Upper lobe of left lung (tissue), 6 donors: ENCODE data around the gene CDKN1B. TPM values are rescaled to one million over a fixed set of nuclear protein-coding genes. Genes with fewer than 3 reads are reported as not detected.

ENCODE experiments used
- ATAC-seq, 2 donors: fragments of 200-7000 bp; cut with Tn5 transposase; one replicate each; pipeline ENCODE4 v1.9.1; 2022; ENCODE audit warnings: mild to moderate bottlenecking in 2 of 2, moderate library complexity in 2 of 2; ENCODE audit not compliant: low FRiP score in 2 of 2
- DNase-seq, 2 donors: peaks; one replicate each; pipeline ENCODE4 v3.0.0-alpha.2; 2019 to 2020
- H3K27ac ChIP-seq, 4 donors: fragments of 200-600 bp; sonication (generic); one replicate each; pipeline ENCODE4 v1.5.1; 2016 to 2019
- H3K27me3 ChIP-seq, 4 donors: fragments of 200-600 bp; sonication (generic); one replicate each; pipeline ENCODE4 v1.5.1; 2017 to 2019
- H3K36me3 ChIP-seq, 4 donors: fragments of 200-600 bp; sonication (generic); one replicate each; pipeline ENCODE4 v1.5.1; 2016 to 2019
- H3K4me1 ChIP-seq, 4 donors: fragments of 200-600 bp; sonication (generic); one replicate each; pipeline ENCODE4 v1.5.1; 2018 to 2019
- H3K4me3 ChIP-seq, 4 donors: fragments of 200-600 bp; sonication (generic); one replicate each; pipeline ENCODE4 v1.5.1; 2017 to 2019; ENCODE audit warnings: mild to moderate bottlenecking in 2 of 4, moderate library complexity in 1 of 4
- H3K9me3 ChIP-seq, 4 donors: fragments of 200-600 bp; sonication (generic); one replicate each; pipeline ENCODE4 v1.5.1; 2018 to 2019
- EP300 ChIP-seq, 4 donors: sonication (generic); formaldehyde crosslinking; IDR thresholded peaks; one replicate each; pipeline ENCODE4 v1.5.1; 2017; ENCODE audit warnings: antibody characterized with exemption in 4 of 4, control low read depth in 2 of 4
- POLR2A ChIP-seq, 4 donors: fragments of 450-650 bp; IDR thresholded peaks; one replicate each; pipeline ENCODE4 v1.5.1; 2016 to 2017; ENCODE audit warnings: antibody characterized with exemption in 4 of 4, mild to moderate bottlenecking in 2 of 4
- POLR2AphosphoS5 ChIP-seq, 2 donors: sonication (generic); formaldehyde crosslinking; IDR thresholded peaks; one replicate each; pipeline ENCODE4 v1.5.1; 2017; ENCODE audit warnings: antibody characterized with exemption in 2 of 2
- WGBS, 2 donors: methylation state at CpG; one replicate each; pipeline ENCODE4 v1.1.5; 2017 to 2018; 5-methylcytosine and 5-hydroxymethylcytosine counted together
- total RNA-seq, 6 donors: library from RNA; depleted of rRNA in 4 of 6; stranded (reverse); fragments of >200 nt in 4 of 6; gene quantifications; one replicate each; pipeline versions ENCODE4 v1.1.0 to v1.2.1, GENCODE V29; 2016 to 2021
- TF ChIP-seq, protein P1 (sequence below), 6 experiments: fragments of 450-650 bp in 4 of 6; fragments of 200-600 bp in 2 of 6; sonication (generic) in 2 of 6; IDR thresholded peaks; one replicate each; pipeline ENCODE4 v1.5.1; 2016 to 2019; ENCODE audit warnings: antibody characterized with exemption in 6 of 6
- donor health status: DM: no; HTN: no; CAD: no; lungs with moderate emphysema.
- donor health status: DM: no; HTN: yes; CAD: no; lungs with severe emphysema.

Gene CDKN1B
- total RNA-seq, 6 donors from 2014 or later, result 42.1 to 85.5 (median 72.3) TPM

DNA sequence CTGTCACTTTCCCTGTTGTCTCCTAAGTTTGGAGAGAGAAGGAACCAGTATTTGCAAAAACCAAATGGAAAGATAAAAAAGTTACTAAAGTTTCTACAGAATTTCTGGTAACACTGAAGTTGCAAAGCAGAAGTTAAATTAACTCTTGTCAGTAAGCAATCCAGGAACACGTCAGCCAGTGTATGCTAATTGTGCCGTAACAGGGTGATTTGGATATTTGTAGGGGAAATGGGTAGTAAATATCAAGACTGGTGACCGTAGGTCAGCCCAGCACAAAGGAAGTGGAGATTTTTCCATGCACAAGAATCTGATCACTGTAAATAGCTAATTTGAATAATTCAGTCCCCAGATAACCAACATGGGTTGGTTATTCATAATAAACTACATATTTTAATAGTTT lies 2.3 kb downstream of the CDKN1B start:
- ATAC-seq (no peak), DNase-seq (peak in 1 of 2 donors; percentile 40)
- 2 to 5% methylated on average over 3 of the region's 3 CpGs for WGBS, 2 donors
- Histone ChIP-seq H3K4me1 (peaks cover 44 to 53% (median 48%) of the 10 kb centered on the region in 4 donors), H3K9me3 (no peaks in the 10 kb centered on the region), H3K4me3 (peak overlapping the region; percentile 61 to 99 (median 82)), H3K27me3 (no peaks in the 10 kb centered on the region), H3K27ac (peak overlapping the region; percentile 98 to 100 (median 100)), H3K36me3 (peaks cover 0 to 33% (median 0%) of the 10 kb centered on the region in 4 donors)
- TF ChIP-seq, protein P1, sequence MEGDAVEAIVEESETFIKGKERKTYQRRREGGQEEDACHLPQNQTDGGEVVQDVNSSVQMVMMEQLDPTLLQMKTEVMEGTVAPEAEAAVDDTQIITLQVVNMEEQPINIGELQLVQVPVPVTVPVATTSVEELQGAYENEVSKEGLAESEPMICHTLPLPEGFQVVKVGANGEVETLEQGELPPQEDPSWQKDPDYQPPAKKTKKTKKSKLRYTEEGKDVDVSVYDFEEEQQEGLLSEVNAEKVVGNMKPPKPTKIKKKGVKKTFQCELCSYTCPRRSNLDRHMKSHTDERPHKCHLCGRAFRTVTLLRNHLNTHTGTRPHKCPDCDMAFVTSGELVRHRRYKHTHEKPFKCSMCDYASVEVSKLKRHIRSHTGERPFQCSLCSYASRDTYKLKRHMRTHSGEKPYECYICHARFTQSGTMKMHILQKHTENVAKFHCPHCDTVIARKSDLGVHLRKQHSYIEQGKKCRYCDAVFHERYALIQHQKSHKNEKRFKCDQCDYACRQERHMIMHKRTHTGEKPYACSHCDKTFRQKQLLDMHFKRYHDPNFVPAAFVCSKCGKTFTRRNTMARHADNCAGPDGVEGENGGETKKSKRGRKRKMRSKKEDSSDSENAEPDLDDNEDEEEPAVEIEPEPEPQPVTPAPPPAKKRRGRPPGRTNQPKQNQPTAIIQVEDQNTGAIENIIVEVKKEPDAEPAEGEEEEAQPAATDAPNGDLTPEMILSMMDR (IDR thresholded peaks at IDR 0.05), result no peak
- TF ChIP-seq POLR2A (IDR thresholded peaks at IDR 0.05) (peak in 1 of 4 donors; percentile 62), POLR2AphosphoS5 (IDR thresholded peaks at IDR 0.05) (no peak), EP300 (IDR thresholded peaks at IDR 0.05) (no peak)

DNA sequence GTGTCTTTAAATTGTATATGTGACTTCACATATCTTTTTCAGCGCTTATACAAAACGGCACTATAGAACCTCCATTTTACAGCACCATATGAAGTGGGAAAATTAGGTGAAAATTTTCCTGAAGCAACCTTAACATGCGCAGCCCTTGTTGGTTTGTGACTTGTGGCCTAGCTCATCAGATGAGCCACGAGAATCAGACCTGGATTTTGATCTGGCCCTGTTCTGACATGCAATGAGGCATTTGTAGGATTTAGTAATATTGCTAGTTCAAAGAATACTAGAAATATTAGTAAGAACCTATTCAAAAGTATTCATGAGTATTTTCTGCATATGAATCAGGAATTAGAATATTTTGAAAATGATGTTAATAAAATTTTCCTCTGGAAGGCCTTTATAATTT lies 2.9 kb downstream of the CDKN1B start:
- ATAC-seq, result no peak
- no peak for TF ChIP-seq POLR2AphosphoS5 (IDR thresholded peaks at IDR 0.05)
- TF ChIP-seq EP300 (IDR thresholded peaks at IDR 0.05), result no peak
- TF ChIP-seq POLR2A (IDR thresholded peaks at IDR 0.05), result no peak
- H3K4me1 ChIP-seq, result peaks cover 41 to 49% (median 43%) of the 10 kb centered on the region in 4 donors

DNA sequence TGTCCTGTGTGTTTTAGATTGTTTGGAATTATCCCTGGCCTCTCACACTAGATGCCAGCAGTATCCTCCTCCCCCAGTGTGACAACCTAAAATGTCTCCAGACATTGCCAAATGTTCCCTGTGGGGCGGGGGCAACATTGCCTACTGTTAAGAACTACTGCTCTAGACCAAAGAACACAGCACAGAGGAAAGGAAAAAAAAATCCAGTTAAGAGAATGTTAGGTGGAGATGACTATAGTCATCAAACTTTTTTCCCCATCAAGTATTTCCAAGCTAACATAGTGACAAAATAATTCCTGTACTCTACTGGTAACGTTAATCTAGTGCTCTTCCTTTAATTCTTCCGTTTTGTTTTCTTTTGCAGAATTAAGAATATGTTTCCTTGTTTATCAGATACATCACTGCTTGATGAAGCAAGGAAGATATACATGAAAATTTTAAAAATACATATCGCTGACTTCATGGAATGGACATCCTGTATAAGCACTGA lies 3.5 kb downstream of the CDKN1B start:
- 29 to 34% methylated on average over 4 of the region's 4 CpGs for WGBS, 2 donors
- Histone ChIP-seq H3K27ac (peak overlapping the region; percentile 98 to 100 (median 100)), H3K4me3 (peak overlapping the region in 1 of 4 donors; percentile 92), H3K36me3 (peaks cover 0 to 33% (median 0%) of the 10 kb centered on the region in 4 donors), H3K9me3 (no peaks in the 10 kb centered on the region), H3K27me3 (no peaks in the 10 kb centered on the region), H3K4me1 (peaks cover 34 to 42% (median 36%) of the 10 kb centered on the region in 4 donors)
- ATAC-seq (no peak), DNase-seq (no peak)
- TF ChIP-seq POLR2A (IDR thresholded peaks at IDR 0.05) (no peak), EP300 (IDR thresholded peaks at IDR 0.05) (no peak), POLR2AphosphoS5 (IDR thresholded peaks at IDR 0.05) (no peak)
- TF ChIP-seq, protein P1 (IDR thresholded peaks at IDR 0.05), result no peak

More for the DNA sequence above, 2.9 kb downstream of the CDKN1B start:
- Histone ChIP-seq H3K27me3 (no peaks in the 10 kb centered on the region), H3K27ac (peak overlapping the region; percentile 98 to 100 (median 100)), H3K36me3 (peaks cover 0 to 33% (median 0%) of the 10 kb centered on the region in 4 donors), H3K9me3 (no peaks in the 10 kb centered on the region), H3K4me3 (peak overlapping the region in 3 of 4 donors; percentile 61 to 92 (median 73))
- DNase-seq, result no peak
- 39 to 47% methylated on average over 4 of the region's 4 CpGs for WGBS, 2 donors

DNA sequence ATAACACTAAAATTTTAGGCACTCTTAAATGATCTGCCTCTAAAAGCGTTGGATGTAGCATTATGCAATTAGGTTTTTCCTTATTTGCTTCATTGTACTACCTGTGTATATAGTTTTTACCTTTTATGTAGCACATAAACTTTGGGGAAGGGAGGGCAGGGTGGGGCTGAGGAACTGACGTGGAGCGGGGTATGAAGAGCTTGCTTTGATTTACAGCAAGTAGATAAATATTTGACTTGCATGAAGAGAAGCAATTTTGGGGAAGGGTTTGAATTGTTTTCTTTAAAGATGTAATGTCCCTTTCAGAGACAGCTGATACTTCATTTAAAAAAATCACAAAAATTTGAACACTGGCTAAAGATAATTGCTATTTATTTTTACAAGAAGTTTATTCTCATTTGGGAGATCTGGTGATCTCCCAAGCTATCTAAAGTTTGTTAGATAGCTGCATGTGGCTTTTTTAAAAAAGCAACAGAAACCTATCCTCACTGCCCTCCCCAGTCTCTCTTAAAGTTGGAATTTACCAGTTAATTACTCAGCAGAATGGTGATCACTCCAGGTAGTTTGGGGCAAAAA lies 4.1 kb downstream of the CDKN1B start:
- DNase-seq (no peak), ATAC-seq (no peak)
- WGBS, 2 donors, result 26 to 30% methylated on average over 3 of the region's 3 CpGs
- Histone ChIP-seq H3K27me3 (no peaks in the 10 kb centered on the region), H3K9me3 (no peaks in the 10 kb centered on the region), H3K4me3 (peak overlapping the region in 1 of 4 donors; percentile 92), H3K4me1 (peaks cover 29 to 36% (median 32%) of the 10 kb centered on the region in 4 donors), H3K36me3 (peaks cover 0 to 33% (median 0%) of the 10 kb centered on the region in 4 donors), H3K27ac (peak overlapping the region; percentile 98 to 100 (median 100))
- TF ChIP-seq POLR2A (IDR thresholded peaks at IDR 0.05) (no peak), POLR2AphosphoS5 (IDR thresholded peaks at IDR 0.05) (no peak), EP300 (IDR thresholded peaks at IDR 0.05) (no peak)
- TF ChIP-seq, protein P1 (IDR thresholded peaks at IDR 0.05), result no peak

DNA sequence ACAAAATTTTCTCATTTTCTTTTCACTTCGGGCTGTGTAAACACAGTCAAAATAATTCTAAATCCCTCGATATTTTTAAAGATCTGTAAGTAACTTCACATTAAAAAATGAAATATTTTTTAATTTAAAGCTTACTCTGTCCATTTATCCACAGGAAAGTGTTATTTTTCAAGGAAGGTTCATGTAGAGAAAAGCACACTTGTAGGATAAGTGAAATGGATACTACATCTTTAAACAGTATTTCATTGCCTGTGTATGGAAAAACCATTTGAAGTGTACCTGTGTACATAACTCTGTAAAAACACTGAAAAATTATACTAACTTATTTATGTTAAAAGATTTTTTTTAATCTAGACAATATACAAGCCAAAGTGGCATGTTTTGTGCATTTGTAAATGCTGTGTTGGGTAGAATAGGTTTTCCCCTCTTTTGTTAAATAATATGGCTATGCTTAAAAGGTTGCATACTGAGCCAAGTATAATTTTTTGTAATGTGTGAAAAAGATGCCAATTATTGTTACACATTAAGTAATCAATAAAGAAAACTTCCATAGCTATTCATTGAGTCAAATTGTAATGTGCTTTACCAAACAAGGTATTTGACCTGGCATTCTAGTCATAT lies 4.8 kb downstream of the CDKN1B start:
- 54 to 73% methylated on average over 2 of the region's 2 CpGs for WGBS, 2 donors
- H3K27me3 ChIP-seq, result no peaks in the 10 kb centered on the region
- TF ChIP-seq EP300 (IDR thresholded peaks at IDR 0.05) (no peak), POLR2A (IDR thresholded peaks at IDR 0.05) (no peak), POLR2AphosphoS5 (IDR thresholded peaks at IDR 0.05) (no peak)
- TF ChIP-seq, protein P1 (IDR thresholded peaks at IDR 0.05), result no peak
- H3K4me3 ChIP-seq, result peak overlapping the region in 2 of 4 donors; percentile 74 to 92
- peak overlapping the region; percentile 98 to 100 (median 100) for H3K27ac ChIP-seq
- DNase-seq (no peak), ATAC-seq (no peak)
- H3K4me1 ChIP-seq, result peaks cover 31 to 36% (median 34%) of the 10 kb centered on the region in 4 donors
- peaks cover 0 to 33% (median 0%) of the 10 kb centered on the region in 4 donors for H3K36me3 ChIP-seq
- H3K9me3 ChIP-seq, result no peaks in the 10 kb centered on the region
